NCI-H345 treated with DMSO at 0.1 percent for 48 hours (cell line): ENCODE measurements around the gene GOLGA7B.
"Not testable (repeated sequence)": the region's sequence is repeated elsewhere in the genome, so short reads cannot be mapped to it uniquely, and the experiment has no call there.

ENCODE experiments used
- DNase-seq: peaks from one replicate; lab custom pipeline; 2025; ENCODE audit not compliant: unreplicated experiment; lab: John Stamatoyannopoulos, UW

GOLGA7B gene

DNA sequence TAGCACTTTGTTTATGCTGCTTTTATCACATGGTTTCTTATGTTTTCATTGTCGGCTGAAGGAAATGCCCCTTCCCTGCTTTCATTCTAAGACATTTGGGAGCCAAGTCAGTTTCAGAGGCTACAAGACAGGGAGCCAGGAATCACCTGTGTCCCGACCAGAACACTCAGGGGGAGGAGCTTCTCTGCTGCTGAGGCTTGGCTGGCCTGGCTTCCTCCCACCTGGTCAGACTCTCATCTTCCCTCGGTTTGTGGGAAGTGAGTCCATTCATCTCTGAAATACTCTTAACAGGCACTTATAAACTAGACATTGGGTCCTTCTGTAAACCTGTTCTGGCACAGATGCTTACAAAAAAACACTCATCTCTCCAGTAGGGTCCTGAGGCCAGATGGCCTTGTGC, 19.6 kb upstream of the GOLGA7B start:
- peak; percentile 47 for DNase-seq

DNA sequence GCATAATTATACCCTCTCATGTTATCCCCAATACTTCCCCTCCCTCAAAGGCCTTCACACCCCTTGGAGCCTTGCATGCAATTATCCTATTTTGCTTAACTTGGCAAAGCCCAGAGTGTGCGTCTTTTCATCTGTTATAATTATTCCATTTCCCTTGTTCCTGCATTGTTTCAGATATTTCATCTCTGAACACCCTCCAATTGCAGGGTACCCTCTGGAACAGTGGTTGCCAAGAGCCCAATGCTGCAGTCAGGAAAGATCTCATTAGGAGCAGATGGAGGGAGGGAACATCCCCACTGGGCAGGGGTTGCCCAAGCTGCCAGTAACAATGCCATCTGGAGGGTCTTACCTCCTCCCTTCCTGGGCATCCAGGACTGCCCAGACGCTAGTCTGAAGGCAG, 18.4 kb upstream of the GOLGA7B start:
- DNase-seq: no peak

DNA sequence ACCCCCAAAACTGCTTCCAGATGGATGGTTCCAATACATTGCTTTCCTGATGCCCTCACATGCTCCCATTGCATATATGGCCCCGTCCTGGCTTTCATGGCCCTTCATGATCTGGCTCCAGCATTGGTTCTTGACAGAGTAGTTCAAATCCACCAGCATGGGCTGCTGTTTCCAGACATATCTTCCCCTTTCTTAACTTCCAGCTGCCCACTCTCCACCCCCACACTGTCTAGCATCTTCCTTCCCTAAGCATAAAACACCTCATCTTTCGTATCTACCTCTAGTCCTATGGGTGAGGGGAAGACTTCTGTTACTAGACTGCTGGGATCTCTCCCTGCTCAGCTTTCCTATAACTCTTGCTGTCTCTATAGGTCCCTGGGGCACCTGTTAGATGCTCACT, 13.2 kb upstream of the GOLGA7B start:
- no peak for DNase-seq

DNA sequence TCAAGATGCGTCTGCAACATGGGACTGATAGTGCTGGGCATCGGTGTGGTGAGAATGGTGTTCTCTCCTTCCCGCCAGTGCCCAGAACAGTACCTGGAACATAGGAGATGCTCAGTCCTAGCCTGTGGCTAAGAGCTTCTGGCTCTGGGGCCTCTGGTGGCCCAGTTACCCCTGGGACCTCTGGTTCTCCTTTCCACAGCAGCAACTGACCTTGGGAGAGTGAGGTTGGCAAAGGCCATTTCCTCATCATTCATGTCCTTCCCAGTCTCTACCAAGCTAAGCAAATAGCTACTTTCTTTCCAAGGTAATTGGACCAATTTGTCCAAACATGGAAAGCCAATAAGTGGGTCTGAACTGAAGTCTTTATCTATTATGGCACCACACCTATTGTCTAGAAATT, 11.6 kb upstream of the GOLGA7B start:
- no peak for DNase-seq

DNA sequence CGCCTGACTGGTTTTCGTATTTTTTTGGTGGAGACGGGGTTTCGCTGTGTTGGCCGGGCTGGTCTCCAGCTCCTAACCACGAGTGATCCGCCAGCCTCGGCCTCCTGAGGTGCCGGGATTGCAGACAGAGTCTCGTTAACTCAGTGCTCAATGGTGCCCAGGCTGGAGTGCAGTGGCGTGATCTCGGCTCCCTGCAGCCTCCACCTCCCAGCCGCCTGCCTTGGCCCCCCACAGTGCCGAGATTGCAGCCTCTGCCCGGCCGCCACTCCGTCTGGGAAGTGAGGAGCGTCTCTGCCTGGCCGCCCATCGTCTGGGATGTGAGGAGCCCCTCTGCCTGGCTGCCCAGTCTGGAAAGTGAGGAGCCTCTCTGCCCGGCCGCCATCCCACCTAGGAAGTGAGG, 8.5 kb upstream of the GOLGA7B start:
- not testable (repeated sequence) for DNase-seq

DNA sequence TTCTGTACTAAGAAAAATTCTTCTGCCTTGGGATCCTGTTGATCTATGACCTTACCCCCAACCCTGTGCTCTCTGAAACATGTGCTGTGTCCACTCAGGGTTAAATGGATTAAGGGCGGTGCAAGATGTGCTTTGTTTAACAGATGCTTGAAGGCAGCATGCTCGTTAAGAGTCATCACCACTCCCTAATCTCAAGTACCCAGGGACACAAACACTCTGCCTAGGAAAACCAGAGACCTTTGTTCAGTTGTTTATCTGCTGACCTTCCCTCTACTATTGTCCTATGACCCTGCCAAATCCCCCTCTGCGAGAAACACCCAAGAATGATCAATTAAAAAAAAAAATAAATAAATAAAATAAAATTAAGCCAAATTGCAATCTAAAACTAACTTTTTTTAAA, 7.5 kb upstream of the GOLGA7B start:
- not testable (repeated sequence) for DNase-seq

DNA sequence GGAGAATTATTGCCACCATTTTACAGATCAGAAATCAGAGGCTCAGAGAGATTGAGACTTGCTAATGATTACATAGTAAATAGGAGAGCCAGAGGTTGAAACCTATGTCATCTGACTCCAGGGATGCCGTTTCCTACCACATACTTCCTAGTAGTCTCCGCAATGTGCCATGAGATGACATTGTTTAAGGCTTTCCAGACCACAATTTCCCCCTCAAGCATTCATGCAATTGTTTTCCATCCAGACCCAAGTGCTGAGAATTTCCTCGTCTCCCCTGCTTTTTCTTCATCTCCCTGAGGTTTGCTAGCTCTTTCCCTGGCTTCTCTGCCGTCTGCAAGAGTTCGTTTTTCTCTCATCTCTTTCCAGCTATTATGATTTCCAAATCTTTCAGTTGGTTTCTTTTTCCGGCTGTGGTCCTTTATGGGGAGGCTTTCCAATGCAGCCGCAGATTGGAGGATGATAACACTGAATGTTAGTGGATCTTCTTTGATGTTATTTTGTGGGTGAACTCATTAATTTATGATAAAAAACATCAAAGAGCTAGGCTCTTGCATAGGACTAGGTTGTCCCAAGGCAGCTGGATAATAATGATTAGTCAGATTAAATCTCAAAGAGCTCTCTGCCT, 6.9 kb upstream of the GOLGA7B start:
- no peak for DNase-seq

DNA sequence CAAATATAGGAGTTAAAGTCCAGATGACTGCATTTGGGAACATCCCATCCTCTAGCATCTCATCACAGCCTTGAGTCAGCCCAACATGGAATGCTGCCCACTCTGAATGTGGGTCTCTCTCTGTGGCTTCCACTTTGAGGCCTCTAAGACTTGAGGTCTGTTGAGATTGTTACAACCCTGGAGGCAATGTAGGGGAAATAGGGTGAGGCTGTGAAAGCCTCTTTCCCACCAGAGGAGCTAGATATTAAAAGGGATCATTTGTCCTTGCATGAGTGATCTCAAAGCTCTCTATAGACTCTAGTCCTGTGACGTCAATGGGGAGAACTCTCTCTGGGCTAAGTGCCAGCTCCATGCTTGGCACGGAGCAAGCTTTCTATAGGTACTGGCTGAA, 6.4 kb upstream of the GOLGA7B start:
- DNase-seq: peak; percentile 47

DNA sequence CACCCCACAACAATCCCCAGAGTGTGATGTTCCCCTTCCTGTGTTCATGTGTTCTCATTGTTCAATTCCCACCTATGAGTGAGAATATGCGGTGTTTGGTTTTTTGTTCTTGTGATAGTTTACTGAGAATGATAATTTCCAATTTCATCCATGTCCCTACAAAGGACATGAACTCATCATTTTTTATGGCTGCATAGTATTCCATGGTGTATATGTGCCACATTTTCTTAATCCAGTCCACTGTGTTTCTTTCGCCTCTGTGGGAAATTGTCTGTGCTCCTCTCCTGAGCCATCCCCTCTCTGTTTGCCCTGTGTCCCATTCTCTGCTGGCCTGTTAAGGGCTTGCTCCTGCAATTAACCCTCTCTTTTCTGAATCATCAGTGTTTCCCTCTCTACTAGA, 5.7 kb upstream of the GOLGA7B start:
- DNase-seq: not testable (repeated sequence)

DNA sequence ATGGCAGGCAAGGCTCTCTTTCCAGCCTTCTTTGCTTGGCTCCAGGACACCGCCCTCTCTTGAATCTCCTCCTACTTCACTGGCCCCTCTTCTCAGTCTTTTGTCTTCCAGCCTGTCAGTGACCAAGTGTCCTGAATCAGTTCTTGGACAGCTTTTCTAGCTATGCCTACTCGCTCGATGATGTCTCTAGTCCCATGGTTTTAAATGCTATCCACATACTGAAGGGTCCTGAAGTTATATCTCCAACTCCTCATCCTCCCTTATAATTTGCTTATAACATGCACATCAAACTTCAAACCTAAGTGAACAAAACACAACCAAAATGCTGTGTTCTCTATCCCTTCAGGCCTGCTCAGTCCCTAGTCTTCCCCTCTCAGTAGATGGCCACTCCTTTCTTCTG, 5.0 kb upstream of the GOLGA7B start:
- DNase-seq: no peak

DNA sequence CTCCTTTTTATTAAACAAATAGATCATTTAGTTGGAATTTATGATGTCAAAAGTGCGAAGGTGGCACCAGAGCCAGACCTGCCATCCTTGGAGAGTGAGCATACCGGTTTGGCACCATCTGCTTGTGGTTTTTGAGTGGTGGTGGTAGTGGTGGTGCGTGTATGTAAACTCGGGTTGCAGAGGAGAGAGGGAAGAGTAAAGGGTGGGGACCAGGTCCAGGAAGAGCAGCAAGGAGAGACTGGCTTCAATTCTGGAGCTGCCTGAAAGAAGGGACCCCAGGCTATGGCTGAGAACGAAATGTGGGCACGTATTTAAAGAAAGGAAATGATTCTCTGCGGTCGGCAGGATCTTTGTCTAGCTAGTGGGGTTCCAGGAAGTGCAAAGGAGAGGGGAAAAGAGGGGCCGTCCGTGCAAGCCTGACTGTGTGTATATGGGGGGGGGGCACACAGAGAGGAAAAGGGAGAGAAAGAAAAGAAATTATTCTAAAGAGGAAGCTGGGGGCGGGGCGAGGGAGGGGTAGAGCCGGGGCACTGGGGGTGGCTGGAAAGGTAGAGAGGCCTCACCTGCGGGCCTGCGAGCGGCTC, 448 bp upstream of the GOLGA7B start:
- DNase-seq: peak; percentile 6

DNA sequence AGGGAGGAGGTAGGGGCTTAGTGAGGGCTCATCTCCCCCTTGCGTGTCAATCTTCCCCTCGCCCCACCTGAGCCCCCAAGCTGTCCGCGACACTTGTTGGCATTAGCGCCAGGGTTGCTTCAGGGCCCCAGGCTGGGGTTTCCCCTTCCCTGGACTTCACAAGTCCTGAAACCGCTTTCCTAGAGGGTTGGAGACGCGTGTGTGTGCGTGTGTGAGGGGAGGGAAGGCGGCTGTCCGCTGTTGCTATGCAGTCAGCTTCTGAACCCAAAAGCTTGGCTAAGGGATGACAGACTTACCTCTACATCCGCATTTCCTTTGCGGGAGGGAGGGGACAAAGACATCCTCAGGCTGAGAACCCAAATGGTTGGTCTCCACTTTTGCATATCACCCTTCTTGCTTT, 803 bp downstream of the GOLGA7B start:
- no peak for DNase-seq

DNA sequence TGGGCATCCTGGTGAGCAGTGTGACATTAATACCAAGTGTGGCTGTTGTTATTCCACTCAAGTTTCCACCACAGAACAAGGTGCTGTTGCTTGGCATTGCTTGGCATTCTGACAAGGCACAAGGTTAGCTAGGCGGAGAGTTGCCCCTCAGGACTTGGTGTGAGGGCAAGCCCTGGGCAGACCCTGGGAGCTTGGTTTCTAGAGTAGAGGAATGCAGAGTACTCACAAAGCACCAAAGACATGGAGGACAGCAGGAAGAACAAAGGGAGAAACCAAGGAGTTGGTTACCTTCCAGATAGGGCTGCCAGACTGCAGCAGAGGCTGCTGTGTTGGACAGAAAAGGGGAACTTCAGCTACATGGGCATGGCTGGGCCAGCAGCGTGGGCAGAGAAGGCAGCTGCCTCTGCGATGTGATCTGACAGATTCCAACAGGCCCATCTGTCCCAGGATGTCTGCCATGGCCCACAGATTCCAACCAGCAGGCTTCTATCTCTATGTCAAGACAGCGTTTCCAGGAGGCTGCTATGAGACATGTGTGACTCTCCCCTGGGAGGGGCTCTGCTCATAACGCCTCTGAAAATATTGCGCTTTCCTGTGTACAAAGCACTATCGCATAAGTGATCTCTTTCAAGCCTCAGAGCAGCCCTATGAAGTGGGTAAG, 1.8 kb downstream of the GOLGA7B start:
- no peak for DNase-seq

DNA sequence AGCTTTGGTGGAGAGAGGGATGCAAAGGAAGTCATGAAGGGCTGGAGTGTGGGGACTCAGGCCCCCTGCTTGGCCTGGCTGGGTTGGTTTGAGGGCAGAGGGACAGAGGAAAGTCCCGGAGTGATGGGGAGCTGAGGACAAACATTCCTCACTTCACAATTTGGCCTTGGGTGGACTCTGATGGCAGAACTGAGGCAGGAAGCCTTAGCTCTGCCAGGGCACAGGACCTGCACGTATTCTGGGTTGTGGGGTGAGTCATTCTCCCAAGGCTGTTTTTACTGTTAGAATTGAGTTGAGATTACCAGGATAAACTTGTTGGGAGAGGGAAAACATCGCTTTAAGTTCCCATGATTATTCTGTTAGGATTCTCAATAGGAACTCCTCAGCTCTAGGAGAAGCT, 2.6 kb downstream of the GOLGA7B start:
- no peak for DNase-seq

DNA sequence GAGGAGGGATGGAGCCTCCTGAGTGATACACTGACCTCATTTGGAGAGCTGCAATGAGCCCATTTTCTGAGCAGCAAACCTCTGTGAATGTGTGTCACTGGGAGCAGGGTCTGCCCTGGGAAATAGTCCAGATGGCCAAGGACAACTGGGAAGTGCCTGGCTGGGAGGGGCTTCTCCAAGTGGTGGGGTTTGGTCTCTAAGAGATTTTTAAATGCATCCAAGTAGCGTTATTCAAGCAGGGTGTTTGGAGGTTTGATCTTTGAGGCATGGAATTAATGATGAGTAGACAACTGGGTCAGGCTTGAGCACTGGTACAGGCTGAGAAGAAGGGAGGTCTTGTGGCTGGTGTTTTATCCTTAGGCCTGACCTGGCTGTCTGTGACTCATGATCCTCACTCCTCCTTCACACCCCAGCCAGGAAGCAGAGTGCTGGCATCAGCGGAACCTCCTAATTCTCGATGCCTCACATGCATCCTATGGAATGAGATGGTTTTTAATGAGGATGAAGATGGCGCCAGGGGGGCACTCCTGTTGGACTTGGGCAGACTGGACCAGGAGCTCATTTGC, 3.3 kb downstream of the GOLGA7B start:
- no peak for DNase-seq

DNA sequence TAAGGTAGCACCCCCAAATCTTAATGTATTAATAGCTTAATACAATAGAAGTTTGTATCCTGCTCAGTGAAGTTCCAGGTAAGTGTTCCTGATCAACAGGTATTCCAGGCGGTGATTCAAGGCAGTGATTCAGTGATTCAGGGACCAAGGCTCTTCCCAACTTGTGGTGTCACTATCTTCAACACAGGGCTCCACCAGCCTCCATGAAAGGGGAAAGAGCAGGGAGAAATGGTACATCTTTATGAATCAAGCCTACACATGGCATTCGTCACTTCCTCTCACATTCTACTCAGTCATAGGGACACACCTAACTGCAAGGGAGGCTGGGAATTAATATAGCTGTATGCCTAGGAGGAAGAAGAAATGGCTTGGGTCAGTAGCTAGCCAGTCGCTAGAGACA, 5.1 kb downstream of the GOLGA7B start:
- no peak for DNase-seq

DNA sequence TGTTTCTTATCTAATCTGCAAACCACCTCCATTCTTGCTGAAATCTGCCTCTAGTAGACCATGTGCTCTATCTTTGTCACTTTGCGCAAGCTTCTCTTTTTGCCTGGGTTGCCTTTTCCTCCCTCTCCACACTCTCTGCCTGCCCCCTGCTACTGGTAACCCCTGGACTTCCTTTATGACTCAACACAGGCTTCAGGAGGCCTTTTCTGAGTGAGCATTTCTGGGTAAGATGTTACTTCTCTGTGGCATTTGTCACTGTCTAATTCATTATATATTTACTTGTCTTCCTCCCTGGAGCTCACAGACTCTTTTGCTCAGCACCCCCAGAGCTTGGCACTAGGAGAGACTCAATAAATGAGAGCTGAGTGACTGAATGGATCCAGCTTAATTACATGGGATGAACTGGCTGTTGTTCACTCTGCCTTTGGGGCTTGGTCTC, 8.4 kb downstream of the GOLGA7B start:
- DNase-seq: no peak

DNA sequence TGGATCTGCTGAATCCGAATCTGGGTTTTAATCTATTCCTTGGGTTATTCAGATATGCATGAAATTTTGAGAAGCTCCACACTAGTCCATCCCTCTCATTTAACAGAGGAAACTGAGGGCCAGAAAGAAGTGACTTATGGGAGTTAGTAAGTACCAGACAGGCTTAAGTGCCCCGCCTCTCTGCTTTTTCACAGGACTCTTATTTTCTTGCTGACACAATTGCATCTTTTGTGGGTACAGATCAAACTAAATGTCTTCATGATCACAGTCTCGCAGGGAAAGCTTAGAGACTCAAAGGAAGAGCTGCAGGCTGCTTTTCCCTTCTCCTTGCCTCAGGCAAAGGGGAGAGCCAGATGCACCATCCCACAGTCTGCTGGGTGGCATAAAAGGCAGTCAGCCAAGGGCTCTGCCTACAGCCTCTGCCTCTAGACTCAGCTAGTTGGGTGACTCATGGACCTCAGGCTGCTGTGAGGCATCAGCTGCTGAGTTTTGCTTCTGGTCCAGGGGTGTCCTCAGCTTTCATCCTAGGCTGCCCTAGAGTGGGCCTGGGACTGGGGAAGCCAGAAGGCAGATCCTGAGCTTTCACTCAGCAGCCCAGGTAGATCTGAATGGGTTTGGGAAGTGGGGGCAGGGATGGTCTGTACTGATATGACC, 11.6 kb downstream of the GOLGA7B start:
- DNase-seq: no peak

DNA sequence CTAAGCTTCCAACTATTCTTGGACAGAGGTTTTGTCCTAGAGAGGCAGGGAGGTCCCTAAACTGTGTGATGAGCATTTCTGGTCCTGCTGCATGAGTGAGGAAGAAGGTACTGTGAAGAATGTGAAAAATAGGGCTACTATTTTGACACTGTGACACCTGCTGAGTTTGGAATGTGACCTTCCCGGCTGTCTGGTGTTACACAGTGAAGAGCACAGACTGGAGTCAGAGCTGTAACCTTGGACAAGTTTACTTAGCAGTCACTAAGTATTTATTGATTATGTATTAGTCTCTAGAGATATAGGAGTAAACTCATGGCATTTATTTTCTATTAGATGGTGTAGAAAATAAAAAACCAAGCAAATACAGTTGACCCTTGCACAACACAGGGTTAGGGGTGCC, 12.3 kb downstream of the GOLGA7B start:
- no peak for DNase-seq

DNA sequence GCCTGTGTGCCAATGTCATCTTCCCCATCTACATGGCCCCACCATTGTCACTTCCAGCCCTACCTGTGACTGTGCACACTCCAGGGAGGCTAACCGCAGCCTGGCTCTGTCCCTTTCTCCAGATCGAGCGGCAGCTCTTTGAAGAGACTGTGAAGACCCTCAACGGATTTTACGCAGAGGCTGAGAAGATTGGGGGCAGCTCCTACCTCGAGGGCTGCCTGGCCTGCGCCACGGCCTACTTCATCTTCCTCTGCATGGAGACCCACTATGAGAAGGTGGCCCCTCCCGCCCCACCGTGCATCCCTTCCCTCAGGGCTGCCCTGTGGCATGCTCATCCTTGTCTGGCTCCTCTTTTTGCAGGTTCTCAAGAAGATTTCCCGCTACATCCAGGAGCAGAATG, 14.2 kb downstream of the GOLGA7B start:
- DNase-seq: no peak

DNA sequence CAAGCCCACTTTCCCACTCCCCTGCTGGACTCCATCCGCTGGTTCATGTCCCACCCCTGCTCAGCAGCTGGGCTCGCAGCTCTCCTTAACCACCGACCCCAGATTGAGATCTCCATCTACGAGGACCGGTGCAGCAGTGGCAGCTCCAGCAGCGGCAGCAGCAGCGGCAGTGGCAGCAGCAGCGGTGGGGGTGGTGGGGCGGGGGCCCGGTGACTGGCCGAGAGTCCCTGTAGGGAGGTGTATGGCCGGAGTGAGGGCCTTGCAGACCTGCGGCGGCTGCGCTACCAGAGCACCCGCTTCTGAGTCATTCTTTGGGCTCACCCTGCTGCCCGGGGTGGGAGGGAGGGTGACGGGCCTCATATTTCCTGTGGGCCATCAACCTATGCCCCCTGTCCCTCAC, 15.8 kb downstream of the GOLGA7B start:
- no peak for DNase-seq
